ENCODE data around the gene TPSAB1. TPM values are rescaled to one million over a fixed set of nuclear protein-coding genes. Genes with fewer than 3 reads are reported as not detected.
"Not testable (repeated sequence)": the region's sequence is repeated elsewhere in the genome, so short reads cannot be mapped to it uniquely, and the experiment has no call there.

Gene TPSAB1
- total and polyA plus RNA-seq, 4 donors: 10.1 to 129 (median 89.3) TPM; not detected in 1

GRCh38 chr16:1237990-1238389 is 2.5 kb upstream of the TPSAB1 start:
- no peak for DNase-seq

GRCh38 chr16:1238909-1239308 is 1.6 kb upstream of the TPSAB1 start:
- H3K9me3 ChIP-seq (ENCODE audit: control insufficient read depth in 4 of 4, insufficient read depth in 3 of 4, low read length in 3 of 4); H3K27ac ChIP-seq (ENCODE audit: low read depth in 1 of 2, low read length in 1 of 2); DNase-seq; H3K9ac ChIP-seq (ENCODE audit: insufficient read depth in 1 of 2, low read length in 2 of 2); ATAC-seq (ENCODE audit: insufficient read depth, low FRiP score); H3K4me3 ChIP-seq; H3K4me1 ChIP-seq (ENCODE audit: control insufficient read depth in 5 of 5, insufficient read depth in 5 of 5, low read length in 5 of 5); H3K27me3 ChIP-seq (ENCODE audit: control insufficient read depth in 3 of 3, insufficient read depth in 3 of 3, low read length in 2 of 3); H3K36me3 ChIP-seq (ENCODE audit: control insufficient read depth in 4 of 4, insufficient read depth in 4 of 4, low read length in 4 of 4): not testable (repeated sequence)
- WGBS, 2 donors: 66 to 69% methylated on average over 10 to 19 of the region's 23 CpGs

More at GRCh38 chr16:1237990-1238389, 2.5 kb upstream of the TPSAB1 start:
- Histone ChIP-seq H3K27ac (ENCODE audit: low read depth in 1 of 2, low read length in 1 of 2) (no peak overlapping the region), H3K9ac (ENCODE audit: insufficient read depth in 1 of 2, low read length in 2 of 2) (no peak overlapping the region), H3K27me3 (ENCODE audit: control insufficient read depth in 3 of 3, insufficient read depth in 3 of 3, low read length in 2 of 3) (peaks cover 0 to 5% (median 3%) of the 10 kb centered on the region in 3 donors), H3K36me3 (ENCODE audit: control insufficient read depth in 4 of 4, insufficient read depth in 4 of 4, low read length in 4 of 4) (no peaks in the 10 kb centered on the region), H3K4me1 (ENCODE audit: control insufficient read depth in 5 of 5, insufficient read depth in 5 of 5, low read length in 5 of 5) (no peaks in the 10 kb centered on the region), H3K9me3 (ENCODE audit: control insufficient read depth in 4 of 4, insufficient read depth in 3 of 4, low read length in 3 of 4) (no peaks in the 10 kb centered on the region), H3K4me3 (no peak overlapping the region)
- 85 to 87% methylated on average over 9 of the region's 9 CpGs for WGBS, 2 donors
- TF ChIP-seq CTCF (IDR thresholded peaks at IDR 0.05; ENCODE audit: control extremely low read depth, extremely low read depth): no peak
- no peak for ATAC-seq (ENCODE audit: insufficient read depth, low FRiP score)

- not testable (repeated sequence) for H3K36me3 ChIP-seq (ENCODE audit: control insufficient read depth in 4 of 4, insufficient read depth in 4 of 4, low read length in 4 of 4); H3K4me3 ChIP-seq; H3K27ac ChIP-seq (ENCODE audit: low read depth in 1 of 2, low read length in 1 of 2); H3K27me3 ChIP-seq (ENCODE audit: control insufficient read depth in 3 of 3, insufficient read depth in 3 of 3, low read length in 2 of 3); ATAC-seq (ENCODE audit: insufficient read depth, low FRiP score); H3K4me1 ChIP-seq (ENCODE audit: control insufficient read depth in 5 of 5, insufficient read depth in 5 of 5, low read length in 5 of 5); DNase-seq; H3K9ac ChIP-seq (ENCODE audit: insufficient read depth in 1 of 2, low read length in 2 of 2); H3K9me3 ChIP-seq (ENCODE audit: control insufficient read depth in 4 of 4, insufficient read depth in 3 of 4, low read length in 3 of 4)
- 86 to 95% methylated on average over 7 to 8 of the region's 9 CpGs for WGBS, 2 donors
Measured at GRCh38 chr16:1239575-1239974, 930 bp upstream of the TPSAB1 start.

- not testable (repeated sequence) for H3K9me3 ChIP-seq (ENCODE audit: control insufficient read depth in 4 of 4, insufficient read depth in 3 of 4, low read length in 3 of 4); H3K9ac ChIP-seq (ENCODE audit: insufficient read depth in 1 of 2, low read length in 2 of 2); H3K4me3 ChIP-seq; H3K4me1 ChIP-seq (ENCODE audit: control insufficient read depth in 5 of 5, insufficient read depth in 5 of 5, low read length in 5 of 5); DNase-seq; H3K36me3 ChIP-seq (ENCODE audit: control insufficient read depth in 4 of 4, insufficient read depth in 4 of 4, low read length in 4 of 4); H3K27ac ChIP-seq (ENCODE audit: low read depth in 1 of 2, low read length in 1 of 2); ATAC-seq (ENCODE audit: insufficient read depth, low FRiP score); H3K27me3 ChIP-seq (ENCODE audit: control insufficient read depth in 3 of 3, insufficient read depth in 3 of 3, low read length in 2 of 3)
- WGBS, 2 donors: 82 to 94% methylated on average over 8 to 12 of the region's 15 CpGs
Measured at GRCh38 chr16:1241081-1241480, 576 bp downstream of the TPSAB1 start.

GRCh38 chr16:1243363-1243762 is 2.9 kb downstream of the TPSAB1 start:
- not testable (repeated sequence) for H3K27ac ChIP-seq (ENCODE audit: low read depth in 1 of 2, low read length in 1 of 2); H3K36me3 ChIP-seq (ENCODE audit: control insufficient read depth in 4 of 4, insufficient read depth in 4 of 4, low read length in 4 of 4); DNase-seq; H3K4me1 ChIP-seq (ENCODE audit: control insufficient read depth in 5 of 5, insufficient read depth in 5 of 5, low read length in 5 of 5); H3K9ac ChIP-seq (ENCODE audit: insufficient read depth in 1 of 2, low read length in 2 of 2); H3K4me3 ChIP-seq; ATAC-seq (ENCODE audit: insufficient read depth, low FRiP score); H3K9me3 ChIP-seq (ENCODE audit: control insufficient read depth in 4 of 4, insufficient read depth in 3 of 4, low read length in 3 of 4)
- 49 to 53% methylated on average over 7 of the region's 11 CpGs for WGBS, 2 donors
- peaks cover 0 to 14% (median 0%) of the 10 kb centered on the region in 3 donors for H3K27me3 ChIP-seq (ENCODE audit: control insufficient read depth in 3 of 3, insufficient read depth in 3 of 3, low read length in 2 of 3)

GRCh38 chr16:1243907-1244850 is 3.7 kb downstream of the TPSAB1 start:
- DNase-seq; H3K36me3 ChIP-seq (ENCODE audit: control insufficient read depth in 4 of 4, insufficient read depth in 4 of 4, low read length in 4 of 4); H3K9ac ChIP-seq (ENCODE audit: insufficient read depth in 1 of 2, low read length in 2 of 2); H3K4me1 ChIP-seq (ENCODE audit: control insufficient read depth in 5 of 5, insufficient read depth in 5 of 5, low read length in 5 of 5); H3K4me3 ChIP-seq; H3K27ac ChIP-seq (ENCODE audit: low read depth in 1 of 2, low read length in 1 of 2); H3K9me3 ChIP-seq (ENCODE audit: control insufficient read depth in 4 of 4, insufficient read depth in 3 of 4, low read length in 3 of 4); ATAC-seq (ENCODE audit: insufficient read depth, low FRiP score): not testable (repeated sequence)
- H3K27me3 ChIP-seq (ENCODE audit: control insufficient read depth in 3 of 3, insufficient read depth in 3 of 3, low read length in 2 of 3): peaks cover 0 to 14% (median 0%) of the 10 kb centered on the region in 3 donors
- 61 to 74% methylated on average over 24 to 32 of the region's 32 CpGs for WGBS, 2 donors
